ENCODE data around the gene SCAMP1. TPM values are rescaled to one million over a fixed set of nuclear protein-coding genes. Genes with fewer than 3 reads are reported as not detected.
A peak's percentile ranks its signal among the peaks of the same experiment; 100 is the strongest.

SCAMP1 gene
- total and polyA plus RNA-seq, 2 of the 8 experiments (the other 6 are each of a cell fraction or from before 2014, with no cell fraction given), result 18.6 to 55.9 TPM

DNA sequence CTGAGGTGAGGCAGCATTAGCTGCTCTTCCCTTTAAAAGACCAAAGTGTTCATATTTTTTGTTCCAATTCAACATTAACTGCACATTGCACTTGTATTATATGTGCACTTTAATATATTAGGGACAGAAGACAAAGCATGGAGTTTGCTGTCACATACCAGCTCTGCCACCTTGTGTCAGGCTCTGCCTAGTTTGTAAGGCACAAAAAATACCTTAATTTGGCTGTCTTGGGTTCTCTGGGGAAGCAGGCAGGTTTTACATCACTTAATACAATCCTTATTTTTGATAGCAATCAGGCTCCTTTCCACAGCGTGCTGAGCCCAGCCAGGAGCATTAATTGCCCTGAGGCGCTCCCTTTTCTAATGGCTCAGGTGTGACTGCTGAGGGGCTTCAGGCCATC lies 131.8 kb downstream of the SCAMP1 start:
- peaks cover 10 to 21% (median 13%) of the 10 kb centered on the region in 4 experiments for H3K4me1 ChIP-seq (replicated peaks in 1 of 4; ENCODE audit: control insufficient read depth in 3 of 4, insufficient read depth in 4 of 4, low read length in 3 of 4)
- H3K36me3 ChIP-seq (ENCODE audit: control insufficient read depth in 2 of 4, insufficient read depth in 4 of 4, low read length in 3 of 4), result peaks cover 0 to 17% (median 0%) of the 10 kb centered on the region in 4 experiments; a peak in 3 of 8 replicates
- no peak overlapping the region for H2BK12ac ChIP-seq (ENCODE audit: low read depth, low read length)
- H3K4ac ChIP-seq (replicated peaks; ENCODE audit: insufficient read length, low read depth, low read length), result no peak overlapping the region
- no peak overlapping the region for H2BK20ac ChIP-seq (ENCODE audit: low read length)
- H3K23ac ChIP-seq (ENCODE audit: insufficient read length), result no peak overlapping the region
- no peak overlapping the region for H3K9ac ChIP-seq (replicated peaks in 1 of 4; ENCODE audit: extremely low read depth in 1 of 4, low read depth in 3 of 4, low read length in 3 of 4)
- ChIA-PET CTCF (ENCODE audit: partially characterized antibody) (interaction anchor here (0.5 to 3.6 kb wide), 5 partner anchors 19 to 300 kb away, joined by 3 to 10 read pairs (median 6); no protein-coding TSS in a partner anchor), POLR2A (ENCODE audit: partially characterized antibody) (interaction anchor here (0.8 to 1.4 kb wide), 2 partner anchors 9 to 393 kb away, joined by 3 to 6 read pairs; no protein-coding TSS in a partner anchor)
- no peaks in the 10 kb centered on the region for H3K9me3 ChIP-seq (ENCODE audit: insufficient read depth in 2 of 2, low read depth in 1 of 2, low read length in 1 of 2)
- H4K20me1 ChIP-seq (replicated peaks in 1 of 2; ENCODE audit: control insufficient read depth in 1 of 2, insufficient read depth in 2 of 2, low read length in 2 of 2), result peaks cover 1 to 7% of the 10 kb centered on the region in 2 experiments
- H3K56ac ChIP-seq (replicated peaks; ENCODE audit: insufficient read length, low read depth, low read length), result no peak overlapping the region
- H3K23me2 ChIP-seq (ENCODE audit: low read depth, low read length), result no peaks in the 10 kb centered on the region; the same call in 1 of the 2 replicates
- peak overlapping the region; percentile 34 for H3K14ac ChIP-seq (ENCODE audit: insufficient read length)
- H2BK15ac ChIP-seq (ENCODE audit: low read length), result no peak overlapping the region
- H2BK120ac ChIP-seq (replicated peaks; ENCODE audit: low read depth, low read length), result no peak overlapping the region
- DNase-seq (ENCODE audit: low read depth in 1 of 2, low spot score in 2 of 2) (no peak), FAIRE-seq (no peak)
- H3K4me3 ChIP-seq (ENCODE audit: extremely low read depth in 1 of 4, insufficient read depth in 2 of 4, low read depth in 3 of 4, low read length in 4 of 4), result no peak overlapping the region
- no peak overlapping the region for H4K91ac ChIP-seq (replicated peaks; ENCODE audit: insufficient read length, low read length)
- H3K79me2 ChIP-seq (ENCODE audit: control insufficient read depth in 1 of 2, insufficient read depth in 2 of 2, low read length in 2 of 2), result peaks cover 4 to 26% of the 10 kb centered on the region in 2 experiments; a peak in 3 of 4 replicates
- TF ChIP-seq RAD21 (IDR thresholded peaks at IDR 0.05 in 1 of 2, conservative IDR thresholded peaks at IDR 0.05 in 1 of 2; ENCODE audit: low read depth in 2 of 2, low read length in 2 of 2) (0 out of 4 replicates have a peak, but pooled peaks of 1 of the 2 experiments have one; percentile 9), GABPA (IDR thresholded peaks at IDR 0.05; ENCODE audit: borderline replicate concordance, insufficient read depth, low read length) (no peak)
- H3K27ac ChIP-seq (ENCODE audit: low read depth, low read length), result no peak overlapping the region
- peaks cover 8% of the 10 kb centered on the region for H3K79me1 ChIP-seq (ENCODE audit: low read depth, low read length)
- no peak overlapping the region for H4K5ac ChIP-seq (ENCODE audit: insufficient read length, low read depth, low read length)
- no peaks in the 10 kb centered on the region for H3K27me3 ChIP-seq (replicated peaks in 1 of 4; ENCODE audit: control insufficient read depth in 3 of 4, extremely low read depth in 1 of 4, insufficient read depth in 3 of 4, low read length in 3 of 4)
- WGBS, 2 experiments (ENCODE audit: extremely low coverage in 1 of 2, insufficient coverage in 1 of 2, insufficient read length in 1 of 2, insufficient replicate concordance in 2 of 2, low coverage in 1 of 2, low lambda C conversion rate in 2 of 2, missing lambda C conversion rate in 1 of 2), result 90% methylated on average over 2 of the region's 2 CpGs; no CpG with 5 or more reads in 1 of the 2 experiments
- no peak overlapping the region for H2AFZ ChIP-seq (ENCODE audit: low read length)
- no peak overlapping the region for H4K8ac ChIP-seq (ENCODE audit: extremely low read depth, insufficient read depth, low read length)
- no peak overlapping the region for H2BK5ac ChIP-seq (ENCODE audit: low read depth, low read length)
- no peak overlapping the region for H2AK5ac ChIP-seq (ENCODE audit: low read depth, low read length)
- no peak overlapping the region for H3K4me2 ChIP-seq (ENCODE audit: insufficient read depth in 1 of 2, low read depth in 2 of 2, low read length in 2 of 2)
- H3K18ac ChIP-seq (ENCODE audit: extremely low read depth, low read length), result no peak overlapping the region
